Kidney epithelial cell (primary cell): ENCODE results near the gene PPP2R5A. TPM values are rescaled to one million over a fixed set of nuclear protein-coding genes. Genes with fewer than 3 reads are reported as not detected.

Experiments
- DNase-seq: peaks from one replicate; pipeline ENCODE4 v3.0.0-alpha.2; 2010; ENCODE audit warnings: low read depth
- H3K27me3 ChIP-seq: 2 replicates; pipeline ENCODE4 v1.6.0; 2011; ENCODE audit warnings: low read length; ENCODE audit not compliant: control insufficient read depth, insufficient read depth
- H3K36me3 ChIP-seq: 2 replicates; pipeline ENCODE4 v1.5.1; 2011; ENCODE audit warnings: low read length; ENCODE audit not compliant: control insufficient read depth, insufficient read depth
- H3K4me3 ChIP-seq: 2 replicates; pipeline ENCODE4 v1.5.1; 2011; ENCODE audit warnings: low read depth, mild to moderate bottlenecking, control low read depth, low read length
- CTCF ChIP-seq: IDR thresholded peaks from 2 replicates; pipeline ENCODE4 v1.5.1; 2011; ENCODE audit warnings: mild to moderate bottlenecking, moderate library complexity, low read length, control low read depth, inconsistent platforms; ENCODE audit not compliant: insufficient read depth, poor library complexity, severe bottlenecking
- total RNA-seq: library from RNA; depleted of rRNA; stranded (reverse); fragments of >200 nt; gene quantifications from 2 replicates; pipeline ENCODE4 v1.2.3, GENCODE V29; 2015

The PPP2R5A gene
- total RNA-seq, 1 donor from 2014 or later = 24.0 TPM

- H3K36me3 ChIP-seq = no peaks in the 10 kb centered on the region
- no peaks in the 10 kb centered on the region for H3K27me3 ChIP-seq
- TF ChIP-seq CTCF = no peak
- DNase-seq = no peak
- no peak overlapping the region for H3K4me3 ChIP-seq
Observed at GRCh38 chr1:212267460-212267859, 17.8 kb upstream of the PPP2R5A start.

GRCh38 chr1:212269306-212269705, 15.9 kb upstream of the PPP2R5A start:
- no peak for TF ChIP-seq CTCF
- no peaks in the 10 kb centered on the region for H3K36me3 ChIP-seq
- no peak for DNase-seq

GRCh38 chr1:212270564-212270963, 14.6 kb upstream of the PPP2R5A start:
- no peak for TF ChIP-seq CTCF
- no peak for DNase-seq
- Histone ChIP-seq H3K36me3 (no peaks in the 10 kb centered on the region), H3K27me3 (no peaks in the 10 kb centered on the region), H3K4me3 (no peak overlapping the region)

More at GRCh38 chr1:212269306-212269705, 15.9 kb upstream of the PPP2R5A start:
- Histone ChIP-seq H3K27me3 (no peaks in the 10 kb centered on the region), H3K4me3 (no peak overlapping the region)

GRCh38 chr1:212271234-212271633, 14.0 kb upstream of the PPP2R5A start:
- DNase-seq = no peak
- no peak for TF ChIP-seq CTCF
- Histone ChIP-seq H3K27me3 (no peaks in the 10 kb centered on the region), H3K4me3 (no peak overlapping the region), H3K36me3 (no peaks in the 10 kb centered on the region)

GRCh38 chr1:212271823-212272485, 13.3 kb upstream of the PPP2R5A start:
- no peak for DNase-seq
- TF ChIP-seq CTCF = no peak
- H3K27me3 ChIP-seq = no peaks in the 10 kb centered on the region
- H3K4me3 ChIP-seq = no peak overlapping the region
- no peaks in the 10 kb centered on the region for H3K36me3 ChIP-seq

- H3K27me3 ChIP-seq = no peaks in the 10 kb centered on the region
- no peaks in the 10 kb centered on the region for H3K36me3 ChIP-seq
- TF ChIP-seq CTCF = no peak
- H3K4me3 ChIP-seq = no peak overlapping the region
- no peak for DNase-seq
Observed at GRCh38 chr1:212281590-212281989, 3.6 kb upstream of the PPP2R5A start.
